NCI-H524 treated with DMSO at 0.1 percent for 48 hours (cell line): ENCODE results near the gene HSPB6.
"Not testable (repeated sequence)": the region's sequence is repeated elsewhere in the genome, so short reads cannot be mapped to it uniquely, and the experiment has no call there.

ENCODE experiments used
- DNase-seq: peaks from one replicate; lab custom pipeline; 2025; lab: John Stamatoyannopoulos, UW

HSPB6 gene

DNA sequence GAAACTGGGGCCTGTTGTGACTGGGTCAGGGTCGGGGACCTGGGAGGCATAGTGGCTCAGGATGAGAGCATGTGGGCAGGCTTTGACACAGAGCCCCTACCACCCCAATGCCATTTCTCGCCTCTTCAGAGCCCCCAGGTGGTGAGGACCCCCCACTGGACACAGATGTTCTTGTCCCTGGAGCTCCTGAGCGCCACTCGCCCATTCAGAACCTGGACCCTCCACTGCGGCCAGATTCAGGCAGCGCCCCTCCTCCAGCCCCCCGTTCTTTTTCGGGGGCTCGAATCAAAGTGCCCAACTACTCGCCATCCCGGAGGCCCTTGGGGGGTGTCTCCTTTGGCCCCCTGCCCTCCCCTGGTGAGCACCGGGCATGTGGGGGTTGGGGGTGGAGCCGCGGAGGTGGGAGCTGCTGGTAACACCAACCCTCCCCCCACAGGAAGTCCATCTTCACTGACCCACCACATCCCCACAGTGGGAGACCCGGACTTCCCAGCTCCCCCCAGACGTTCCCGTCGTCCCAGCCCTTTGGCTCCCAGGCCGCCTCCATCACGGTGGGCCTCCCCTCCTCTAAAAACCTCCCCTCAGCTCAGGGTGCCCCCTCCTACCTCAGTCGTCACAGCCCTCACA lies 24.9 kb downstream of the HSPB6 start:
- DNase-seq = no peak

GRCh38 chr19:35731353-35731752 lies 25.5 kb downstream of the HSPB6 start:
- no peak for DNase-seq

GRCh38 chr19:35730326-35730725 lies 26.5 kb downstream of the HSPB6 start:
- no peak for DNase-seq

- DNase-seq = no peak
Observed at GRCh38 chr19:35729763-35730162, 27.1 kb downstream of the HSPB6 start.

- peak; percentile 24 for DNase-seq
Observed at GRCh38 chr19:35729021-35729420, 27.8 kb downstream of the HSPB6 start.

DNA sequence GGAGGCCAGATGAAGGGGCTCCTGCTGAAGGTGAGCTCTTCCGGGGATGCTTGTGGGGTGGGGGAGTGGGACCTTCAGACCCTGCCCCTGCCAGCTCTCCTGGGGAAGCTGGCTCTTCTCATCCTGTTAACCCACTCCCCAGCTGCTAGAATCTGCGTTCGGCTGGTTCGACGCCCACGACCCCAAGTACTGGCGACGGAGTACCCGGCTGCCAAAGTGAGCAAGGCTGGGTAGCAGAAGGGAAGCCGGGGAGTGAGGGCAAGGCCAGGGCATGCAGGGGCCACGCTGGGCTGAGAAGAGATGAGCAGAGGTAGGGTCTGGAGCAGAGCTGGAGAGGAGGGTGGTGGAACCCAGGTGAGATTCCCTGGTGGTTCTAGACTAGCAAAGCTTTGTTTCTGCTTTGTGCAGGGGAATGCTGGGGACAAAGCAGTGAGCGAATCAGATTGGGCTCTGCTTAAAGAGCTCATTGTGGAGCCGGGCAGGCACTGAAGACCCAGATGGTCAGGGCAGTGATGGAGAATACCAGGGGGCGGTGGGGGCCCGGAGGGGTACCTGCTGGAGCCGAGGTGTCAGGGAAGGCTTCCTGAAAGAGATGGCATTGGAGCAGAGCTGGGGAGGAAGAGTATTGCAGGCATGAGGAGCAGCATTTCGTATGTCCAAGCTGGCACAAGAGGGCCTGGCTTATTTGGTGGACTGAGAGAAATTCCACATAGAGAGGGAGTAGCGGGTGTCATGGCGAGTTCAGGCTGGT lies 28.7 kb downstream of the HSPB6 start:
- DNase-seq = no peak

DNA sequence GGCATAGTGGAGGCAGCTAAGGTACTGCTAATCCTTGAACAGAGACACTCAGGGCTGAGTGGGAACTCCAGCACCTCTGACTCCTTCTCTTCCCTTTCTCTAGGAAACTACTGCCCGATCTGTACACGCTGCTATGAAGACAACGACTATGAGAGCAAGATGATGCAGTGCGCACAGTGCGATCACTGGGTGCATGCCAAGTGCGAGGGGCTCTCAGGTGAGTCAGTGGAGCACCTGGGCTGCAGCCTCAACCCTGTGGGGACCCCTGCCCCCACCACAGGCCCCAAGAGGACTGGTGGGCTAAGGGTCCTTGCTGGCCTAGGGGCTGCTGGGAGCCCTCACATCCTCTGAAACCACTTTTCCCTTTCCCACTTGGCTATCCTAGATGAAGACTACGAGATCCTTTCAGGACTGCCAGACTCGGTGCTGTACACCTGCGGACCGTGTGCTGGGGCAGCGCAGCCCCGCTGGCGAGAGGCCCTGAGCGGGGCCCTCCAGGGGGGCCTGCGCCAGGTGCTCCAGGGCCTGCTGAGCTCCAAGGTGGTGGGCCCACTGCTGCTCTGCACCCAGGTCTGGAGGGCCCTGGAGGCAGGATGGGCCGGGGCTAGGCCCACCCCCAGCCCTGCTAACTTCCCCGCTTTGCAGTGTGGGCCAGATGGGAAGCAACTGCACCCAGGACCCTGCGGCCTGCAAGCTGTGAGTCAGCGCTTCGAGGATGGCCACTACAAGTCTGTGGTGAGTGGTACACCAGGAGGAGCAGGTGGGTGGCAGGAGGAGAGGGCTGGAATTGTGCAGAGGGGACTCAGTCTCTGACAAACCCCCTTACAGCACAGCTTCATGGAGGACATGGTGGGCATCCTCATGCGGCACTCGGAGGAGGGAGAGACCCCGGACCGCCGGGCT lies 29.5 kb downstream of the HSPB6 start:
- DNase-seq = no peak

DNA sequence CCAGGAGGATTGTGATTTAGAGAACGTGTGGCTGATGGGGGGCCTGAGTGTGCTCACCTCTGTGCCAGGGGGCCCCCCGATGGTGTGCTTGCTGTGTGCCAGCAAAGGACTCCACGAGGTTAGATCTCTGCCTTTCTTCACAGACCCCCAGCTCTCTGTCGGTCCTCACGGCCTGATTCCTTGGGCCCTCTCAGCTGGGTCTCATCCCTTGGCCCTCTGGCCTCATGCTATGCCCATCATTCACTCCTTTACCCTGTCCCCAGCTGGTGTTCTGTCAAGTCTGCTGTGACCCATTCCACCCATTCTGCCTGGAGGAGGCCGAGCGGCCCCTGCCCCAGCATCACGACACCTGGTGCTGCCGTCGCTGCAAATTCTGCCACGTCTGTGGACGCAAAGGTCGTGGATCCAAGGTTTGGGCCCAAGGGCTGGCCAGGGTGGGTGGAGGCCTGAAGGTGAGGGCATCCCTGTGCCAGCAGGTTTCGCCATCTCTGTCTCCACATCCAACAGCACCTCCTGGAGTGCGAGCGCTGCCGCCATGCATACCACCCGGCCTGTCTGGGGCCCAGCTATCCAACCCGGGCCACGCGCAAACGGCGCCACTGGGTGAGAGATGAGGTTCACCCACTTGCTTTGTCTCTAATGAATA lies 31.5 kb downstream of the HSPB6 start:
- DNase-seq = no peak

- no peak for DNase-seq
Observed at GRCh38 chr19:35724560-35724959, 32.3 kb downstream of the HSPB6 start.

- DNase-seq = not testable (repeated sequence)
Observed at GRCh38 chr19:35724132-35724531, 32.7 kb downstream of the HSPB6 start.

DNA sequence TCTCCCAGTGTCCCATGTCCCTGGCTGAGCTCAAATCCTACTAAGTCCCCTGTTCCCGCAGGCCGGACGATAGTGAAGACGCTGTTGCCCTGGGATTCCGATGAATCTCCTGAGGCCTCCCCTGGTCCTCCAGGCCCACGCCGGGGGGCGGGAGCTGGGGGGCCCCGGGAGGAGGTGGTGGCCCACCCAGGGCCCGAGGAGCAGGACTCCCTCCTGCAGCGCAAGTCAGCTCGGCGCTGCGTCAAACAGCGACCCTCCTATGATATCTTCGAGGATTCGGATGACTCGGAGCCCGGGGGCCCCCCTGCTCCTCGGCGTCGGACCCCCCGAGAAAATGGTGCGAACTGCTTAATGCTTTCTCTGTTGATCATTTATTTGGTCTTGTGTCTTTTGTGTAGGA lies 33.2 kb downstream of the HSPB6 start:
- DNase-seq = no peak

DNA sequence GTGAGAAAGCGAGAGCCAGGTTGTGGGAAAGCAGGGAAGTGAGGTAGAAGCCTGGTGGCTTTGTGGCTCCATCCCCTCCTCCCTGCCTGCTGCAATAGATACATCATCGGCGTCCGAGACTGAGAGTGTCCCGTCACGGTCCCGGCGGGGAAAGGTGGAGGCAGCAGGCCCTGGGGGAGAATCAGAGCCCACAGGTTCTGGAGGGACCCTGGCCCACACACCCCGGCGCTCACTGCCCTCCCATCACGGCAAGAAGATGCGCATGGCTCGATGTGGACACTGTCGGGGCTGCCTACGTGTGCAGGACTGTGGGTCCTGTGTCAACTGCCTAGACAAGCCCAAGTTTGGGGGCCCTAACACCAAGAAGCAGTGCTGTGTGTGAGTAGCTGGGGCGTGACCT lies 33.9 kb downstream of the HSPB6 start:
- no peak for DNase-seq

- no peak for DNase-seq
Observed at GRCh38 chr19:35722461-35722860, 34.4 kb downstream of the HSPB6 start.

DNA sequence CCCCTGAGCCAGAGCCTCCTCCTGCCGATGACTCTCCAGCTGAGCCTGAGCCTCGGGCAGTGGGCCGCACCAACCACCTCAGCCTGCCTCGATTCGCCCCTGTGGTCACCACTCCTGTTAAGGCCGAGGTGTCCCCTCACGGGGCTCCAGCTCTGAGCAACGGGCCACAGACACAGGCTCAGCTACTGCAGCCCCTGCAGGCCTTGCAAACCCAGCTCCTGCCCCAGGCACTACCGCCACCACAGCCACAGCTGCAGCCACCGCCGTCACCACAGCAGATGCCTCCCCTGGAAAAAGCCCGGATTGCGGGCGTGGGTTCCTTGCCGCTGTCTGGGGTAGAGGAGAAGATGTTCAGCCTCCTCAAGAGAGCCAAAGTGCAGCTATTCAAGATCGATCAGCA lies 35.5 kb downstream of the HSPB6 start:
- DNase-seq = no peak

DNA sequence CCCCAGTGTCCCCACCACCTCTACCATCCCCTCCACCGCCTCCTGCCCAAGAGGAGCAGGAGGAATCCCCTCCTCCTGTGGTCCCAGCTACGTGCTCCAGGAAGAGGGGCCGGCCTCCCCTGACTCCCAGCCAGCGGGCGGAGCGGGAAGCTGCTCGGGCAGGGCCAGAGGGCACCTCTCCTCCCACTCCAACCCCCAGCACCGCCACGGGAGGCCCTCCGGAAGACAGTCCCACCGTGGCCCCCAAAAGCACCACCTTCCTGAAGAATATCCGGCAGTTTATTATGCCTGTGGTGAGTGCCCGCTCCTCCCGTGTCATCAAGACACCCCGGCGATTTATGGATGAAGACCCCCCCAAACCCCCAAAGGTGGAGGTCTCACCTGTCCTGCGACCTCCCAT lies 36.2 kb downstream of the HSPB6 start:
- no peak for DNase-seq

DNA sequence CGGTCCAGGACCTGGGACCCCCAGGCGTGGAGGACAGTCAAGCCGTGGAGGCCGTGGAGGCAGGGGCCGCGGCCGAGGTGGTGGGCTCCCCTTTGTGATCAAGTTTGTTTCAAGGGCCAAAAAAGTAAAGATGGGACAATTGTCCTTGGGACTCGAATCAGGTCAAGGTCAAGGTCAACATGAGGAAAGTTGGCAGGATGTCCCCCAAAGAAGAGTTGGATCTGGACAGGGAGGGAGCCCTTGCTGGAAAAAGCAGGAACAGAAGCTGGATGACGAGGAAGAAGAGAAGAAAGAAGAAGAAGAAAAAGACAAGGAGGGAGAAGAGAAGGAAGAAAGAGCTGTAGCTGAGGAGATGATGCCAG lies 36.7 kb downstream of the HSPB6 start:
- no peak for DNase-seq

- no peak for DNase-seq
Observed at GRCh38 chr19:35719402-35720162, 37.2 kb downstream of the HSPB6 start.

DNA sequence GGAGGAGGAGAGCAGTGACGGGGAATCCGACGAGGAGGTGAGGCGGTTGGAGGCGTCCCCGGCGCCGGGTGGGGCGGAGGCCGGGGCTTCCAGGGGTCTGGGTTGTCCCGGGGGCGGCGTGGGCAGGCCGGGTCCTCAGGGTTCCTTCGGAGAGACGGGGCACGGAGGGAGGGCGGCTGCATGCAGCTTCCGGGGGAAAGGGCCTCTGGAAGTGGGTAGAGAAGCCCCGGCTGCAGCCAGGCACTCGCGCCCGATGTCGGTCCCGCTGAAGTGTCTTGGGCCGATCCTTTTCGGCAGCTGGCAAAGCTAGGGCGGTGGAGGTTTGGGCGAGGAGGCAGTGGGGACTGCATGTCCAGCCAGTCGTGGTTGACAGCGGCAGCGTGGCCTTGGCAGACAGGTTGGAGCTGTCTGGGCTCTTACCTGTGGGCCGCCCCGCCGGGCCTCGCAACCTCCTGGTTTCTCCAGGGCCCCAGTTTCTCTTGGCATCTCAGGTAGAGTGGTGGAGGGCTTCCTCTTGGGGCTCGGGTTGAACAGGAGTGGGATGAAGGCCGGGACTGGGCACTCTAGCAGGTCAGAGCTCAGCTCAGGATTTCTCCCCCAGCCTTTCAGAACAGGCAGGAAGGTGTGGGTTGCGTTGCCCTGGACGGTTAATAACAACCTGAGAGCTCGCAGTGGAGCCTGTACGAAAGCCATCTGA lies 38.3 kb downstream of the HSPB6 start:
- DNase-seq = no peak

GRCh38 chr19:35717665-35718344 lies 39.0 kb downstream of the HSPB6 start, which contains the start of gene KMT2B:
KMT2B (plus strand) TSS chr19:35718003; CDS start chr19:35718019, 16 bp downstream.
- no peak for DNase-seq
